ENCODE measurements around the gene PEX26.
"Not testable (repeated sequence)": the region's sequence is repeated elsewhere in the genome, so short reads cannot be mapped to it uniquely, and the experiment has no call there.

PEX26 gene
- 59.7 to 84.7 (median 75.5) reads per million in 4 experiments for total RNA-seq

DNA sequence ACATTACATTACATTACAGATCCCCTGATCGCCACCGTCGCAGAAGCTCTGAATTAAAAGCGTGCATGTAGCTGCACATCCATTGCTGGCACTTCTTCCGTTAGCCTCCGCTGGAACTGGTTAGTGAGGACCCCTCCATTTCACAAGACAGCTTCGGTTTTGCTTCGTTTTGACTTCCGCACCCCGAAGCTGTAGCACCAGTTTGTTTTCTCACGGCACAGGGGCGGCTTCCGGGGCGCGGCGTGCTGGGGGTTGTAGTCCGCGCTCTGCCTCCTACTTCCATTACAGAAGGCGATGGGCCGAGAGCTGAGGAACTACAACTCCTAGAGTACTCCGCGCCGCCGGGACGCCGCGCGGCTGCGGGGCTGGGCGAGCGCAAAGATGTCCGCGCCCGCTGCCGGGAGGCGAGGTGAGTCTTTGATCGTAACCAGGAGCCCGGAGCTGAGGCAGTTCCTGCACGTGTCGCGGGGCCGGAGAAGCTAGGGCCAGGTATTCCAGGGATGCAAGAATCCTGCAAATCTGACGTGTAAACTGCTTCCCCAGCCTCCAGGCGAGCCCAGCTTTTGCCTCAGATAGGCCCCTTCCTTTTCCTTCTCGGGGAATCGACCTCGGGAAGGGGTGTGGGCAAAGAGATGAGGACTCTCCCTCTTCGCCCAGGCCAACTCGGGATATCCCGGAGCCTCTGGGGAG lies at the start of gene PEX26:
Gene PEX26 (plus strand): TSS at position 352 of the 690 bp plus-strand sequence. CDS start 387 bp downstream, outside the sequence.
- DNase-seq = peak; percentile 89

DNA sequence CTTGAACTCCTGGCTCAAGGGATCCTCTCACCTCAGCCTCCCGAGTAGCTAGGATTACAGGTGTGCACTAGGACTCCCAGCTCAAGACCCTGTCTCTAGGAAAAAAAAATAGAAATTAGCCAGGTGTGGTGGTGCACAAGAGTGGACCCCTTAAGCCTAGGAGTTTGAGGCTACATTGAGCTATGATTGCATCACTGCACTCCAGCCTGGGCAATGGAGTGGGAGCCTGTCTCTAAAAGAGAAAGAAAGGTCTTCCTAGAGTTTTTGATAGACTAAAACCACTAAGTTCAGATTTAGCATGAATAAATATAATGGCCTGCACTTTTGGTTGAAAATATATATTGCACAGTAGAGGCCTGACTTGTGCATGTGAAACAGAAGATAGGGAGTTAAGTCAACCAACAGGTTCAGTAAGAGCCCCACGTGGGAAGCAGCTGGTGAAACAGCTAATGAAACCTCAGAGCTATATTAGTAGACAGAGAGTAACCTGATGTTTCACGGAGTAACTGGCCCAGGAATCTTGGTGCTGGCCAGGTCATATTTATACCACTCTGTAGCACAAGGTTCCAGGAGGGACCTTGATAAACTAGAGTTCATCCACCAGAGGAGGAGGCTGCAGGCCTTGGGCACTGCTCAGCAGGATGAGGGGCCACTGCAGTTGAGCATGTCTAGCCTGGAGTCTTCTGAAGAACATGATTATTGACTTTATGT lies 48.8 kb upstream of the PEX26 start:
- no peak for DNase-seq

- DNase-seq = no peak
Measured at GRCh38 chr22:18029686-18030267, 48.0 kb upstream of the PEX26 start.

DNA sequence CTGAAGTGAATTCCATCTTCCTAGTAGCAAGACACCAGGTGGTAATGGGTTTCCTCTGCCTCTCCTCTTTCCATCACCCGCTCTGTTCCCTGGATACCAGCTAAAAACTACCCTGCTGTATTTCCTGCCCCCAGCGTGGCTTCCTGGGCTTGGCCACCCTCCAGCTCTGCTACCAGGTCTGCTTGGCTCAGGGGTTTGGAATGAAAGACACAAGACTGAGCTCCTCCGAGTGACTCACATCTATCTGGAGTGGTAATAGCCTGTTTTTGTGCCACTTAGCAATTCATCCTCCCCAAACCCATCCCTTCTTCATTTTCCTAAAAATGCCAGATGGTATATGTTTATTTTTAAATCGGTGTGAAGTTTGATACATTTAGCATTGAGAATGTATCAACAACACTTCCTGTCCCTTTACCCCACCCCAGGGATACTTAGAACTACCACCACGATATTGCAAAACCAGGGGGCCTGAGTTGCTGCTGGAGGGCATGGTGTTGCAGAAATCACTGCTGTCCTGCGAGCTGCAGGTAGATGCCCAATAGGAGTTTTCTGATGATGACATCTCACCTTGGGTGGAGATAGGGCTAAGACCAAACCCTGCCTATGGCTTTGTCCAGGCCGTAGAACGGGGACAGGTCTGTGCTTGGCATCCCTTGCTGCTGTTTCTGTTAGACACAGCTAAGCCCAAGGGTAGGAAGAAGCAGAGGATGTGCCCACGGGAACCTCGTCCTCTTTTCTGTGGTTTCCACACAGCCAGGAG lies 45.9 kb upstream of the PEX26 start:
- DNase-seq = no peak

GRCh38 chr22:18032455-18033101 lies 45.2 kb upstream of the PEX26 start:
- DNase-seq = no peak

- DNase-seq = no peak
Measured at GRCh38 chr22:18033204-18033998, 44.4 kb upstream of the PEX26 start.

DNA sequence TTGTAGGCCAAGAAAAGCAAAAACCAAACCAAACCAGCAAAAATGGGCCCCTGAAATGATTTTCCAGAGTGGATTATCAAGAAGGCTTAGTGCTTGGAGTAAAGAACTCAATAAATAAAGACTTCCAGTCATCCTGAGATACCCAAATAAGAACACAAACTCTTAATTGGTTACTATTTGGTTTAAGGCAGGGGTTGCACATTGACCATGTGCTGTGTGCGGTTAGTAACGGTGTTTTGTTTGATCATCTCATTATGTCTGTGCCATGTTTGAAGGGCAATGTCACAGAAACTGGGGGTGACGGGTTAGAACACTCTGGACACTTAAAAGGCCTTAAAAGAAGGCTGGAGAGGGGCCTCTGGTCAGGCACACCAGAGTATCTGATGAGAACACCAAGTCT lies 43.7 kb upstream of the PEX26 start:
- no peak for DNase-seq

GRCh38 chr22:18035751-18036150 lies 42.0 kb upstream of the PEX26 start:
- DNase-seq = no peak

- DNase-seq = not testable (repeated sequence)
Measured at GRCh38 chr22:18040898-18041297, 36.9 kb upstream of the PEX26 start.

- DNase-seq = no peak
Measured at GRCh38 chr22:18042685-18043084, 35.1 kb upstream of the PEX26 start.

GRCh38 chr22:18044548-18045271 lies 33.1 kb upstream of the PEX26 start:
- DNase-seq = no peak

- no peak for DNase-seq
Measured at GRCh38 chr22:18045794-18046193, 32.0 kb upstream of the PEX26 start.

- no peak for DNase-seq
Measured at GRCh38 chr22:18048041-18048440, 29.7 kb upstream of the PEX26 start.

DNA sequence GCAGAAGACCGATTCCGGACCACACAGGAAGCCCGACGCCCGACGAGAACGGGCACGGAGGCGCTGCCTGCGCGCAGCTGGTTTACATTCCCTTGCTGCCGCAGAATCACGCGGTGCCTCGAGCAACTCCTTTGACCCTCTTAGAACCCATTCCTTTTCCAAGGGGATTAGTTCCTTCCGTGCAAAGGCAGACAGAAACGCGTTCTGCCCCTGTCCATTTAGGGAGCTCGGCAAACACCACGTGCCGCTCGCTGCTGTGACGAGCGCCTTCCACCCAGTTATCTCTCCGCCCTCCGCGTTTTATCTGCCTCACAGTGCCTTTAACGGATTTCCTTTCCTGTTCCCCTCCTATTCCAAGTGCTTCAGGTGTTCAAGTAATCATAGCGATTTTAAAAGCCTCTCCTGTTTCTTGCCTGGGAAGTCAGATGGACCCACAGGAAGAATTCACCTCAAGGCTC lies 29.3 kb upstream of the PEX26 start:
- DNase-seq = no peak

GRCh38 chr22:18050065-18050464 lies 27.7 kb upstream of the PEX26 start:
- no peak for DNase-seq

DNA sequence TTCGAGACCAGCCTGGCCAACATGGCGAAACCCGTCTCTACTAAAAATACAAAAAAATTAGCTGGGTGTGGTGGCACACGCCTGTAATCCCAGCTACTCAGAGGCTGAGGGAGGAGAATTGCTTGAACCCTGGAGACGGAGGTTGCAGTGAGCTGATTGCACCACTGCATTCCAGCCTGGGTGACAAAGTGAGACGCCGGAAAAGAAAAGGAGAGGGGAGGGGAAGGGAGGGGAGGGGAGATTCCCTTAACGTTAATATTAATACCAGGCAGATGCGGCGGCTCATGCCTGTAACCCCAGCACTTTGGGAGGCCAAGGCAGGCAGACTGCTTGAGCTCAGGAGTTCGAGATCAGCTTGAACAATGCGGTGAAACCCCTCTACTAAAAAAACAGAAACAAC lies 26.7 kb upstream of the PEX26 start:
- not testable (repeated sequence) for DNase-seq

DNA sequence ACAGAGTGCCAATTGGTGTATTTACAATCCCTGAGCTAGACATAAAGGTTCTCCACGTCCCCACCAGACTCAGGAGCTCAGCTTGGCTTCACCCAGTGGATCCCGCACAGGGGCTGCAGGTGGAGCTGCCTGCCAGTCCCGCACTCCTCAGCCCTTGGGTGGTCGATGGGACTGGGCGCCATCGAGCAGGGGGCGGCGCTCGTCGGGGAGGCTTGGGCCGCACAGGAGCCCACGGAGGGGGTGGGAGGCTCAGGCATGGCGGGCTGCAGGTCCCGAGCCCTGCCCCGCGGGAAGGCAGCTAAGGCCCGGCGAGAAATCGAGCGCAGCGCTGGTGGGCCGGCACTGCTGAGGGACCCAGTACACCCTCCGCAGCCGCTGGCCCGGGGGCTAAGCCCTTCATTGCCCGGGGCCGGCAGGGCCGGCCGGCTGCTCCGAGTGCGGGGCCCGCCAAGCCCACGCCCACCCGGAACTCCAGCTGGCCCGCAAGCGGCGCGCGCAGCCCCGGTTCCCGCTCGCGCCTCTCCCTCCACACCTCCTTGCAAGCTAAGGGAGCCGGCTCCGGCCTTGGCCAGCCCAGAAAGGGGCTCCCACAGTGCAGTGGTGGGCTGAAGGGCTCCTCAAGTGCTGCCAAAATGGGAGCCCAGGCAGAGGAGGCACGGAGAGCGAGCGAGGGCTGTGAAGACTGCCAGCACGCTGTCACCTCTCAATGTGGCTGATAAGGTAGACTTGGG lies 24.4 kb upstream of the PEX26 start:
- not testable (repeated sequence) for DNase-seq

DNA sequence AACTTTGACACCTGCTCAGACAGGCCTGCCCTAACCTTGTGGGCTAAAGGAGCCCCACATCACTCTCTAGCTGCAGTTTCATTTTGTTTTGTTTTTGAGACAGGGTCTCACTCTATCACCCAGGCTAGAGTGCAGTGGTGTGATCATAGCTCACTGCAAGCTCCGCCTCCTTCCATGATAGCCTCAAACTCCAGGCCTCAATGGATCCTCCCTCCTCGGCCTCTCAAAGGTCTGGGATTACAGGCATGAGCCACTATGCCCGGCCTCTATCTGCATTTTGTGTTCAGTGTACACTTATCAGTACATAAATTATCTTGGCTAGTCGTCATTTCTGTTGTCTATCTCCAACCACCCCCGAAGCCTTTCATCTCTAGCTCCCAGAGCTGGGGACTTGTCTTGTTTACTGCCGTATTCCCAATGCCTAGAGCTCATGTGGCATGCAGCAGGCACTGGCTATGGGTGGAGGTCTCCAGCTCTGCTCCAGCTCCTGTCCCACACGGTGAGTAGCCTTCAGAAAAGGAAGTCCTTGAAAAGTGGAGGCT lies 22.1 kb upstream of the PEX26 start:
- no peak for DNase-seq

GRCh38 chr22:18056161-18056666 lies 21.6 kb upstream of the PEX26 start:
- DNase-seq = no peak

All from effector CD8-positive, alpha-beta T cell (primary cell).